ENCODE data around the gene TRAF6.
A peak's percentile ranks its signal among the peaks of the same experiment; 100 is the strongest.
"Not testable (repeated sequence)": the region's sequence is repeated elsewhere in the genome, so short reads cannot be mapped to it uniquely, and the experiment has no call there.

TRAF6 gene

GRCh38 chr11:36492724-36493304 lies 17.3 kb downstream of the TRAF6 start:
- DNase-seq: peak; percentile 12

GRCh38 chr11:36490026-36490806 lies 19.9 kb downstream of the TRAF6 start:
- DNase-seq: no peak

GRCh38 chr11:36488096-36488495 lies 22.0 kb downstream of the TRAF6 start:
- no peak for DNase-seq

GRCh38 chr11:36487619-36488018 lies 22.5 kb downstream of the TRAF6 start:
- no peak for DNase-seq

- DNase-seq: no peak
Measured at GRCh38 chr11:36485298-36486002, 24.6 kb downstream of the TRAF6 start.

GRCh38 chr11:36483042-36483441 lies 27.0 kb downstream of the TRAF6 start:
- not testable (repeated sequence) for DNase-seq

- no peak for DNase-seq
Measured at GRCh38 chr11:36480833-36481232, 29.2 kb downstream of the TRAF6 start.

- DNase-seq: peak; percentile 52
Measured at GRCh38 chr11:36478700-36479329, 31.3 kb downstream of the TRAF6 start.

- no peak for DNase-seq
Measured at GRCh38 chr11:36475192-36475591, 34.9 kb downstream of the TRAF6 start.

GRCh38 chr11:36471577-36471976 lies 38.5 kb downstream of the TRAF6 start:
- DNase-seq: no peak

- no peak for DNase-seq
Measured at GRCh38 chr11:36469881-36470802, 39.9 kb downstream of the TRAF6 start.

- no peak for DNase-seq
Measured at GRCh38 chr11:36469063-36469462, 41.0 kb downstream of the TRAF6 start.

GRCh38 chr11:36467916-36468315 lies 42.2 kb downstream of the TRAF6 start:
- DNase-seq: no peak

GRCh38 chr11:36467012-36467411 lies 43.1 kb downstream of the TRAF6 start:
- no peak for DNase-seq

GRCh38 chr11:36465449-36466163 lies 44.5 kb downstream of the TRAF6 start:
- DNase-seq: no peak

- DNase-seq: no peak
Measured at GRCh38 chr11:36464720-36465119, 45.4 kb downstream of the TRAF6 start.

- no peak for DNase-seq
Measured at GRCh38 chr11:36463781-36464180, 46.3 kb downstream of the TRAF6 start.

GRCh38 chr11:36462321-36462720 lies 47.8 kb downstream of the TRAF6 start:
- DNase-seq: no peak

GRCh38 chr11:36460220-36460619 lies 49.9 kb downstream of the TRAF6 start:
- DNase-seq: no peak

- no peak for DNase-seq
Measured at GRCh38 chr11:36459046-36459445, 51.0 kb downstream of the TRAF6 start.

- DNase-seq: peak; percentile 29
Measured at GRCh38 chr11:36458129-36458915, 51.8 kb downstream of the TRAF6 start.

Measured in NCI-H2029 treated with DMSO at 0.1 percent for 48 hours (cell line).